Fibroblast of skin of back (primary cell): ENCODE measurements around the gene TRIP6.
"Not testable (repeated sequence)": the region's sequence is repeated elsewhere in the genome, so short reads cannot be mapped to it uniquely, and the experiment has no call there.

Experiments
- DNase-seq: peaks from one replicate; pipeline ENCODE4 v3.0.0-alpha.2; 2013

TRIP6 gene

DNA sequence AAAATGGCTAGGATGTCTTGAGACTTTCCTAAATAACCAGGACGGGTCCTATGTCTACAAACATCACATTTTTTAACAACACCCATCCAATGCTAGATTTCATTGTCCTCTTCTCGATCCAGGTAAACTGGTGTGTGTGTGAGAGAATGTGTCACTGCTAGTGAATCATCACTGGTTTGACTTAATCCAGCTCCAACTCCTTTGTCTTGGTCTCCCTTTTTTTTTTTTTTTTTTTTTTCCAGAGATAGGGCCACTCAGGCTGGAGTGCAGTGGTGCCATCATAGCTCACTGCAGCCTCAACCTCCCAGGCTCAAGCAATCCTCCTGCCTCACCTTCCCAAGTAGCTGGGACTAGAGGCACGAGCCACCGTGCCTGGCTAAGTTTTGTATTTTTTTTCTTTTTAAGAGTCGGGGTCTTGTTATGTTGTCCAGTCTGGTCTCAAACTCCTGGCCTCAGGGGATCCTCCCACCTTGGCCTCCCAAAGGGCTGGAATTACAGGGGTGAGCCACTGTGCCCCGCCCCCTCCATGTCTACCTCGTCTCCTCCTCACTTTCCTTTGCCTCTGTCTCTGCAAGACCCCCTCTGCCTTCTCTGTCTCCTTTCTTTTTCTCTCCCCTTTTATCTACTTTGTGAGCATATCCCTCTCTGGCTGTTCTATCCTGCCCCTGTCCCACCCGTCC lies 24.5 kb downstream of the TRIP6 start:
- no peak for DNase-seq

DNA sequence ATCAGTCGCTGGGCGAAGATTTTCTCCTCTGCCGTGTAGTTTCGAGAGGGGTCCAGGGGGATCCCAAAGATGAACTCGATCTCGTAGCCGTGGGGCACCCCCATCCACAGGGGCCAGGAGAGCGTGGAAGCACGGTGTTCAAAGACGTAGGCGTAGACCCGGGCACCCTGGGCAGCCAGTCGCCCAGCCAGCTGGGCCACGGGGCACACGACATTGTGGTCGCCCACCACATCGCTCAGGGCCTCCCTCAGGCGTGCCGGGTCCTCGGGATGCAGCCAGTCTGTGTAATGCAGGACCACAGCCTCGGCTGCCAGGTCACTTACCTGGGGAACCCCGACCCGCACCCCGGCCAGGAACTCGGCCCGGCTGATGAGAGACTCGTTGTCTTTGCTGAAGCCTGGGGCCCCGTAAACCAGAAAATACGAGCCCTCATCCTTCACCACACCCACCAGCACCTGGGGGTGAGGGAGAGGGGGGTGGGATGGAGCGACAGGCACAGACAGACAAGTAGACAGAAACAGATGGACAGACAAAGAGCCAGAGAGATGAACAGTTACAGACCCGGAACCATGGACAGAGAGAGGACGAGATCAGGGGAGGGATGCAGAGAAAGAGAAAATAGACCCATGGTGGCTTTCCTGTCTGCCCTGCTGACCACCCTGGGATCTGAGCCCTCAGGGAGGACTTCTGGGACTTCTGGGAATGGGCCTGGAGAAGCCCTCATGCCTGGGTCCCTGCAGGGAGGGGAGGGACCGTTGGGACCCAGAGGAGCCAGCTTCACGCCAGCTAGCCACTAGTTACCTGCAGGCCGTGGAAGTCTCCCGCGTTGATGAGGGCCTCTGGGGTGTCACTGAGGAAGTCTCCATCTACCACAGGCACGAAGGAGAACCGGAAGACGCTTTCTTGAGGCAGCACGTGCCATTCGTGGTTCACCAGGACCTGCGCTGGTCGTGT lies 25.5 kb downstream of the TRIP6 start:
- DNase-seq: no peak

DNA sequence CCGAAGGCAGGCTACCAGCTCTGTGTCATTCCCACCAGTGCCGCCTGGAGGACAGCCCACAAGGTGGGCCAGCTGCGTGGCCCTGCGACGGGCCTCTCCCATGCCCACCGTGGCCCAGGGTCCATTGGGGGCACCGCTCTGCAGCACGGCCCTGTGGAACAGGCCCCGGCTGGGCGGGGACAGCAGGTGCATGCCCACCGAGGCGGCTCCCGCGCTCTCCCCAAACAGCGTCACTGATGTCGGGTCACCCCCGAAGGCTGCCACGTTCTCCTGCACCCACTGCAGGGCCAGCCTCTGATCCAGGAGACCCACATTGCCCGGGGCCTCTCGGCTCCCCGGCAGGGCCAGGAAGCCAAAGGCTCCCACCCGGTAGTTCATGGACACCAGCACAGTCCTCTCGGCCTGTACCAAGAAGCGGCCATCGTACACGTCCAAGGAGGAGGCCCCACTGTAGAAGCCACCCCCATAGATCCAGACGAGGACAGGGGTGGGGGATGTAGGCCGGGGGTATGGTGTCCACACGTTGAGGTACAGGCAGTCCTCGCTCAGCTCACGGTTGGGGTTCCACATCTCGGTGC lies 26.2 kb downstream of the TRIP6 start:
- no peak for DNase-seq

DNA sequence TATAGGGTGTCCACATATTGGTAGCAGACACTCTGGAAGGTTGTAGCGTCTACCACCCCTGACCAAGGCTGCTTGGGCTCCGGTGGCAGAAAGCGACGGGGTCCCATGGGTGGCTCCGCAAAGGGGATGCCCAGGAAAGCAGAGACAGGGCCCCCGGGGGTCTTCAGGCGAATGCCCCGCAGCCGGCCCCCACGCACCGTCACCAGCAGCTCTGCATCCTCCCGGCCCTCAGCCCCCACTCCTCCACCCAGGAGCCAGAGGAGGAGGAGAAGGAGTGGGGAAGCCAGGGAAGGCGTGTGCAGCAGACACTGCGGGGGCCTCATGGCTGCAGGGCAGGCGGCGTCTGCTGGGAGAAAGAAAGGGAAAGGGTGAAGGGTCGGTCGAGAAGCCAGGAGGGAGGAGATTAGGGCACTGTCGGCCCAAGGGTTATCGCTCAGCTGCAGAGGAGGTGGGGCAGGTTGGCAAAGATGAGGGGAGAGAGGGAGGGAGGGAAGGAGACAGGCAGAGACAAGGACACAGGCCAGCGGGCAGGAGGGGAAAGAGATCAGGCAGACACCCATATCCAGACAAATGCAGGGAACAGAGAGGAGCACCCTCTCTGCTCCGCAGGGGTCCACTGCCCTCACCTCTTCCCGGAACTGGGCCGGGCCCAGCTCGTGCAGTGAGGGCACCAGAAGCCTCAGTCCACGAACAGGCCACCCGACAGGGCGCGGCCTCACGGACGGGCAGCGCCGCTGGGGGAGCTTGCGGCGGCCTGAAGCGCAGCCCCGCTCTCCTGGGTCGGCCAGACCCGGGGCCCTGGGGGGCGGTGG lies 26.9 kb downstream of the TRIP6 start:
- DNase-seq: no peak

DNA sequence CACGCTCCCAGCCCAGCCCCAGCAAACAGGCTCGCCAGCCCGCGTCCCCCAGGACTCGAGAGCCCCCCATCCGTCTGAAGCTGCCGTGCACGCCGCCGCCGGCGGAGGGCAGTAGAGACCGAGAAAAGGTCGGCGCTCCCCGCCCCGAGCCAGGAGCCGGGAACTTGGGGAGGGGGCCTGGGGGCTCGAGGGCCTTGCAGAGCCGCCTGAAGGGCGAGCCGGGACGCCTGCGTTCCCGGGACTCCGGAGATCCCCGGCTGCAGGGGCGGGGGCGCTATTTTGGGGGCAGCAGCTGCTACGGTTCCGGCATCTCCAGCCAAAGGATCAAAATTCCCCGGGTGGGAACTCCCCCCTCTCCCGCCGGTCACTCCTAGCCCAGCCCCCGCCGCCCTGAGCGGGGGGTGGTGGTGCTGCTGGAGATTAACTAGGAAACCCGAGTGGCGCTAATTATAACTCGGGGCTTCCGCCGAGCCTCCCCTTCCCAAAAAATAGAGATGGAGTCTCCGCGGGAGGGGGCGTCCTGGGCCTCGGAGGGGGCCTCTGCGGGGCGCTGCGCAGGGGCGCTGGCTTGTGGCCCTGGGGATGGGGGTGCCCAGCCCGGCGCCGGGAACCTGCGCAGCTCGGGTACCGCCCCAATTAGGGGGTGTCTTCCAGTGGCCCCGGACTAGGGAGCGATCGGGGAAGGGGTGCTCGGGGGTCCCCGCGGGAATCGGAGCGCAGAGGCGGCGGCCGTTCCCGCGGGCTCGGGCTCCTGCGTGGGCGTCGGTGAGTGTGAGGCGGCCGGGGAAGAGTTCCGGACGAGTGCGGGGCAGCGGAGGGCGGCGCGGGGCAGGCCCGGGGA lies 27.9 kb downstream of the TRIP6 start:
- no peak for DNase-seq

DNA sequence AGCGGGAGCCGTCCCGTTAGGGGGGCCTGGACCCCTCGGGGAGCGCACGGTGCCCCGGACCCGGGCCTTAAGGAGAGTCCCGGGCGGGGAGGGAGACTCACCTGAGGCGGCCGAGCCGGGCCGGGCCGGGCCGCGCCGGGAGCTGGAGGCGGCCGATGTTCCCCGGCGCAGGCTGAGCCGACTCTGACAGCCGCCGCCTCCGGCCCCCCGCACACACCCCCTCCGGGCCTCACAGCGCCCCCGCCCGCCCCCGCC lies 28.4 kb downstream of the TRIP6 start, which contains the start of gene ACHE:
ACHE (minus strand) TSS at position 188 of the 255 bp plus-strand sequence. CDS start 1,656 bp downstream, outside the sequence.
- no peak for DNase-seq

DNA sequence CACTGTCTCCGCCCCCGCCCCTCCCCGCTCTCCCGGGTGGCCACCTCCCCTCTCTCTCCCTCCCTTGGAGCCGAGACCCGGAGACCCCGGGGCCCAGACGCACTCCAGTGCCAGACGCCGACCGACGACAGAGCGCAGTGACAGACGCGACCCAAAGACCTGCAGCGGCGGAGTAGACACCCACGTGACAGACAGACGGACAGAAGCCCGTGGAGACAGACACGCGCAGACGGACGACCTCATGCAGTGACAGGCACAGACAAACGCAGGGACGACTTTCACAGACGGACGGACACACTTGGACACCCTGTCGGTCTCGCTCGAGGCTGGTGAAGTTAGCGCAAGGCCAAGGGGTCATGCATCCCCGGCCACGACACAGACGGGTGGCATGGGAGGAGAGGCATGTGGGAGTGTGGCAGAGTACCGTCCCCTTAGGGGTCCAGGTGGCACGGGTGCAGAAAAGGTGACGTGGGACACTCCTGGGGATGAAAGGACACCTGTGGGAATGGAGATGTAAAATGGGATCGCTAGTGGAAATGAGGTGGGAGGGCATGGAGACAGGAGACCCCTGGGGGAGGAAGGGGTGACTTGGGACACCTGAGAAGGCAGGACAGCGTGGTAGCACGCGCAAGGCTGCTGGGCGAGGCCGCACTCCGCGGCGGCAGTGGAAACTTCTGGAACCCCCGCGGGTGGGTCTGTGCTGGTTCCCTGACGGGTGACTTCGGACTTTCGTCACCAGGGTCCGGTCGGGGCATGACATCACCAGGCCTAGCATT lies 29.0 kb downstream of the TRIP6 start:
- DNase-seq: no peak

DNA sequence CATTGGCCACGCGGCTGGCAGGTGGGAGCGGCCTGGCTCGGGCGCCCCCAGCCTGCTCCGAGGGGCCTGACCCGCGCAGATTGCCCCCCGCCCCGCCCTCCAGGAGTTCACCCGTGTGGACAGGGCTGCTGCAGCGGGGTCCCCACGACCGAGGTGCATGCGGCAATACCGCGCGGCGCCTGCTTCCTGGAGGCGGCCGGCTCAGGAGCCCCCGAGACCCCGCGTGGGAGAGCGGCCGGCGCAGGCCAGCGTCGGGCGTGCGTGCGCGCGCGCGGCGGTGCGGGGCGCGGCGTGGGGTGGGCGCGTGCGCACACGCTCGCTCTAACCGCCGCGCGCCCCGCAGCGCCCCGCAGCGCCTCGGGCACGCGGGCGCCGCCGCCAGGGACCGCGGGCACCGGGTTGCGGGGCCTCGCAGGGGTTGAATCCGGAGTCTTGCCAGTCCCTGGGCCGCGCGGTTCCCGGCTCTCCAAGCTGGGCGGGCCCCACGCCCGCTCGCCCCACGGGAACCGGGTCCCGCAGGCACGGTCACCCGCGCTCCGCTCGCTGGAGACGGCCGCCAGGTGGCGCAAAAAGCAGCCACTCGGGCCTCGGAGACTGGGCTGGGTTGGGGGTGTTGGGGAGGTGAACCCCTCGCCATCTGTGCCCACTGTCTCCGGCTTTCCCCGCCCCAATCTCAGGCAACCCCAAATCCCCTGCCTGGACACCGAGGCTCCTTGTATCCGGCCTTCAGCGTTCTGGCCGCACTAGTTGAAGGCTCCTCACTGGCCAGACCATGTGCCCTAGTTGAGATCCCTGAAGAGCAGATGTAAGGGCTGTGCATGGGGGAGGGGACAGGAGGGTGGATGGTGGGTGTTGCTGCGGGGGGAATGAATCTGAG lies 29.8 kb downstream of the TRIP6 start:
- no peak for DNase-seq

DNA sequence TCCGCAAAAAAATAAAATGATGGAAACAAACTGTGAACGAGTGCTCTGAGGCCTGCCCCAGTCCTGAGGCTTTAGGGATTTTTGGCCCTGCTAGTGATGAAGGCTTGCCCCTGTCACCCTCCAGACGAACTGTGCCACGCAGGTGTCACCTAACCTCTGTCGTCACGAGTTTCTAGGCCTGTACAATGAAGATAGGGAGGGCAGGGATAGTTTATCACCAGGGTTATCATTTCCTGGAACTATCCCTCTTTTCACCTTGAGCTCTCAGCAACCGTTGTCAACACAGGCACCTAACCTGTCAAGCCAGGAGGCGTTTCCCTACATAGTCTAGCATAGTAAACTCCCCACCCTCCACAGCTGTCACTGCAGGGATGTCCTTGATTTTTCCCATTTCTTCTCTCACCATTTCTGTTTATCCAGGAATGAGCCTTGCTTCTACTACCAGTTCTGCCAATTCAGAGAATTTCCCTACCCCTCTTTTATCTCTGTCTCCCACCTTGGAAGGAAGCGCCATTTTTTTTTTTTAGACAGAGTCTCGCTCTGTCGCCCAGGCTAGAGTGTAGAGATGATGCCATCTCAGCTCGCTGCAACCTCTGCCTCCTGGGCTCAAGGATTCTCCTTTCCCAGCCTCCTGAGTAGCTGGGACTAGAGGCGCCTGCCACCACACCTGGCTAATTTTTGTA lies 30.7 kb downstream of the TRIP6 start:
- no peak for DNase-seq

DNA sequence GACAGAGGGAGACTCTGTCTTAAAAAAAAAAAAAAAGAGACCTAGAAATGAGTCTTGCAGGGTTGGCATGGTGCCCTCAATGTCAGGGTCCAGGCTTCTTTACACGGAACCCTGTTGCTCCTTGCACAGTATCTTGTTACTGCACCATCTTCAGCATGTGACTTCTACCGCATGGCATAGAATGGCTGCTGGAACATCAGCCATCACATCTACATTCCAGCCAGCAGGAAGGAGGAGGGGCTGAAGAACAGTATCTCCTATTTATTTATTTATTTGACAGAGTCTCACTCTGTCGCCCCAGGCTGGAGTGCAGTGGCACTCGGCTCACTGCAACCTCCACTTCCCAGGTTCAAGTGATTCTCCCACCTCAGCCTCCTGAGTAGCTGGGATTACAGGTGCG lies 32.2 kb downstream of the TRIP6 start:
- DNase-seq: no peak

DNA sequence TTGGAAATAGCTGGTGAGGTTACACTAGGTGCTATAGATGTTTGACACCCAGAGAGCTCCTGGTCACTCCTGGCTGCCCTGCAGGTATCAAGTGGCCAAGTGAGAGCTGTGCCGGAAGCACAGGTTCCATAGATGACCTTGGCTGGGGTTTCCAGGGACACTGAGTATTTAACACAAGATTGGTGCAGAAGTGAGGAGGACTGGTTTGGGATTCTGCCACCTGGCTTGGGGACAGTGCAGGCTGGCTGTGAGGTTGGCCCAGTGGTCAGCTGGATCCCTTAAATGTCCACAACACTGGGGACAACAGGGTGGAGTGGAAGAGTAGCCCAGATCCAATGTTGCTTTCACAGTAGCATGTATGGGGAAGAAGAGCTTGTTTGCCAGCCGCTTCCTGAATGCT lies 33.8 kb downstream of the TRIP6 start:
- no peak for DNase-seq

DNA sequence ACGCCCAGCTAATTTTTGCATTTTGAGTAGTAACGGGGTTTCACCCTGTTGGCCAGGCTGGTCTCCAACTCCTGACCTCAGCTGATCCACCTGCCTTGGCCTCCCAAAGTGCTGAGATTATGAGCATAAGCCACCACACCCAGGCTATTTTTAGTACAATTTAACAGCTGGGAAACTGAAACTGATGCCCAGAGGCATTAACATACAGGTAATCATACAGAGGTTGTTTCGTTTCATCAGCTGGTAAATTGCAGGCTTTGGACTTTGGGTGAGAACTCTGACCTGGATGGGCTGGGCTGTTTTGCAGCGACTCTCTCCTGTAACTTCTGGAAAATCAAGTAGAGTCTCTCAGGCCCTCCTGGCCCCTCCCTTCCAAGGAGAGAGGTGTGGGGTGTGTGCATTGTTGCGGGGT lies 34.7 kb downstream of the TRIP6 start:
- DNase-seq: no peak

DNA sequence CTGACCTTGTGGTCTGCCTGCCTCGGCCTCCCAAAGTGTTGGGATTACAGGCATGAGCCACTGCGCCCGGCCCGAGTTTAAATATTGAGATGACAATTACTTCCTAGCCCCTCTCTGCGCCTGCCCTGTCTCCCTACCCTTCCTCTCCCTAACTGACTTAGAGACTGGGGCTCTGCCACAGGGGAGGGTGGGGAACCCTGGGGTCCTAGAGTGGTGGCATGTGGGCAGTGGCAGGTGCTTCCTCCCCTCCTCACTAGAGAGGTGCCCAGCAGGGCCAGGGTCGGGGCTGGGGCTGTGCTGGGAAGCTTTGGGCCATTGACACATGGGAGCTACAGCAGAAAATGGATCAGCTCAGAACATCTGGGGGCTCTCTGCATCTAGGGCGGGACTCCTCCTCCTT lies 35.5 kb downstream of the TRIP6 start:
- DNase-seq: no peak

DNA sequence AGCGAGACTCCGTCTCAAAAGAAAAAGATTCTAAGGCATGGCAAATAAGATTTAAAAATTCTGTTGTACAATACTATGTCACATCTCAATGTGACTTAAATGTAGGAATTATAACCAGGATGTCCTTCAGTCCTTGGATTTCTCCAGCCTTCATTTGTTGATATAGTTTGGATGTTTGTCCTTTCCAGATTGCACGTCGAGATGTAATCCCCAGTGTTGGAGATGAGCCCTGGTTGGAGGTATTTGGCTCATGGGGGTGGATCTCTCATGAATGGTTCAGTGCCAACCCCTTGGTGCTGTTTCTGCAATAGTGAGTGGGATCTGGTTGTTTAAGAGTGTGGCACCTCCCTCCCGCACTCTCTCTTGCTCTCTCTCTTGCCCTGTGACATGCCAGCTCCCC lies 41.3 kb downstream of the TRIP6 start:
- DNase-seq: no peak

DNA sequence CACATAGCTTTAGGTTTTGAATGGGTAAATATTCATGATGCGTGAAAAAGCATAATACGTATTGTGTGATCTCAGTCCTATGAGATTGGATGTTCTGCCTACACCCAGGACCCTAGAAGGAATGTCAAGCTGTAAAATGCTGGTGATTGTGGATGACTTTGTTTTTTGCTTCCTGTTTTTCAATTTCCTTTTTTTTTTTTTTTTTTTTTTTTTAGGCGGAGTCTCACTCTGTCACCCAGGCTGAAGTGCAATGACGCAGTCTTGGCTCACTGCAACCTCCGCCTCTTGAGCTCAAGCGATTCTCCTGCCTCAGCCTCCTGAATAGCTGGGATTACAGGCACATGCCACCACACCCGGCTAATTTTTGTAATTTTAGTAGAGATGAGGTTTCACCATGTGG lies 43.3 kb downstream of the TRIP6 start:
- DNase-seq: not testable (repeated sequence)

DNA sequence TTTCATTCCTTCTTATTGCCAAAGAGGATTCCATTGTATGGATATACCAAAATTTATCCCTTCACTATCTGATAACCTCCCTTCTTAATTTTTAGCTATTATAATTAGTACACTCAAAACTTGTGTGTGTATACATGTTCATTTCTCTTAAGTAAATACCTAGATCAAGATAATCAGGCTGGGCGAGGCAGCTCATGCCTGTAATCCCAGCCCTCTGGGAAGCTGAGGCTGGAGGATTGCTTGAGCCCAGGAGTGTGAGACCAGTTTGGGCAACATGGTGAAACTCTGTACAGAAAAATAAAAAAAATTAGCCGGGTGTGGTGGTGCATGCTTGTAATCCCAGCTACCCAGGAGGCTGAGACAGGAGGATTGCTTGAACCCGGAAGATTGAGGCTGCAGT lies 44.3 kb downstream of the TRIP6 start:
- DNase-seq: no peak

DNA sequence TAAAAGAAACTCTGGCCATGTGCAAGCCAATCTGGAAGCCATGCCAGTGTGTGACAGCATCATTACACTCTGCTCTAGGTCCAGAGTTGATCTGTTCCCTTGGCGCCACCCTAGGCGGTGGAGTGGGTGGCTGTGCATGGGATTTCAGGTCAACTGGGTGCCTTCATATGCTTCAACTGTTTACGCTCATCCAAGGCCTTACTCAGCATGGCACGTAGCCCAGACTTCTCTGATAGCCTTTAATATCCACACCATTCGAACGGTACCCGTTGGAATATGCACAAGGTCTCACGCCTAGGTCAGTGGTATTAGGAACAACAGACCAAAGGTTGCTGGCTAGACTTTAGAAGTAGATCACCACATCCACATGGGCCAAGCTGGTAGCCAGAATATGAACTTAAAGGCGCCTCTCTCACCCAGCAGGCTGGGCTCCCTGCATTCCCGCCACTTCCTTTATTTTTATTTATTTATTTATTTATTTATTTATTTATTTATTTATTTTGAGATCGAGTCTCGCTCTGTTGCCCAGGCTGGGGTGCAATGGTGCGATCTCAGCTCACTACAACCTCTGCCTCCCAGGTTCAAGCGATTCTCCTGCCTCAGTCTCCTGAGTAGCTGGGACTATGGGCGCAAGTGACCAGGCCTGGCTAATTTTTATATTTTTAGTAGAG lies 47.2 kb downstream of the TRIP6 start:
- DNase-seq: no peak

DNA sequence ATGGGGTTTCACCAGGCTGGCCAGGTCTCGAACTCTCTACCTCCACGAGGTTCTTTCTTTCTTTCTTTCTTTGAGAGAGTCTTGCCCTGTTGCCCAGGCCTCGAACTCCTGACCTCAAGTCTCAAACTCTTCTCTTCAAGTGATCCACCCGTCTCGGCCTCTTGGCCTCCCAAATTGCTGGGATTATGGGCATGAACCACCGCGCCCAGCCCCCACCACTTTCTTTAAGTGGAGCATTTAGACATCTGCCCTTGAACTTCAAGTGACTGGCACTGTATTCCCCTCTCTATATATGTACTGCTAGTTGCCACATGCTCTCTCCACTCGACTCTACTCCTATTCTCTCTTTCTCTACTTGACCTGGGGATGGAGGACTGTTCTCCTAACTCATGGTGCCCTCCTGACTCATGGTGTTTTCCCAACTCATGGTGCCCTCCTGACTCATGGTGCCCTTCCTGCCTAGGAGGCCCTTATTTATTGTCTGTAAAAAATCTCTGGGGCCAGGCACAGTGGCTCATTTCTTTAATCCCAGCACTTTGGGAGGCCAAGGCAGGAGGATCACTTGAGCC lies 47.8 kb downstream of the TRIP6 start:
- DNase-seq: no peak

DNA sequence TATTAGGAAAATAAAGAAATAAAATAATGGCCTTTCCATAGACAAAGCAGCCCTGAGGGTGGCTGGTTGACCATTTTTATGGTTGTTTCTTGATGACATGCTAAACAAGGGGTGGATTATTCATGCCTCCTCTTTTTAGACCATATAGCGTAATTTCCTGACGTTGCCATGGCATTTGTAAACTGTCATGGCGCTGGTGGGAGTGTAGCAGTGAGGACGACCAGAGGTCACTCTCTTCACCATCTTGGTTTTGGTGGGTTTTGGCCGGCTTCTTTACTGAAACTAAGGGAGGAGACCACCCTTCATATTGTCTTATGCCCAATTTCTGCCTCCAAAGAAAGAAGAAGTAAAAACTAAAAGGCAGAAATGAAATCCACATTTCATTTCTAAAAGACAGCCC lies 52.1 kb downstream of the TRIP6 start:
- not testable (repeated sequence) for DNase-seq
